GM12891 (cell line): Measurements from ENCODE around the gene VAV3.

Experiments
- POLR2A ChIP-seq: IDR thresholded peaks from 2 replicates; pipeline ENCODE4 v1.6.1; 2011; ENCODE audit warnings: low read depth, low read length, control low read depth
- POLR2AphosphoS5 ChIP-seq: IDR thresholded peaks from 2 replicates; pipeline ENCODE4 v1.6.1; 2011; ENCODE audit warnings: low read depth, low read length, control low read depth
- POU2F2 ChIP-seq: IDR thresholded peaks from 2 replicates; pipeline ENCODE4 v1.6.1; 2011; ENCODE audit warnings: low read depth, mild to moderate bottlenecking, control low read depth, low read length, moderate library complexity
- SPI1 ChIP-seq: IDR thresholded peaks from 2 replicates; pipeline ENCODE4 v1.6.1; 2011; ENCODE audit warnings: low read depth, low read length, control low read depth
- TAF1 ChIP-seq: IDR thresholded peaks from 2 replicates; pipeline ENCODE4 v1.6.1; 2011; ENCODE audit warnings: low read depth, low read length, control low read depth

DNA sequence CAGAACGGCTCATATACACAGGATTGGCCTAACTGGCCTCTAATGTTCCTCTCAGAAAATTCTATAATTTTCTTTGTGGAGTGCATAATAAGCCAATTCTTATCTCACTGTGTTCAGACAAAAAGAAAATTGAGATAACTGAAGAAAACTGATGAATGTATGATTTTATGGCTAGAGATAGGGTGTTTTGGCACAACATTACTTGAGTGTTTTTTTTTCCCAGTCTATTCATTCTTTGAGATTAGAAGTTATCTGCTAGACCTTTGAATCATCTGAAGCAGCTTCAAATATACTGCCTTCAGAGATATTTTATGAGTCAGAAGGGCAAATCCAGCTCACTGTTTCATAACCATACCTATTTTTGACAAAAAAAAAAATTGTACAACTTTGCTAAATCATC lies 85.6 kb downstream of the VAV3 start:
- TF ChIP-seq POLR2A (no peak), POLR2AphosphoS5 (no peak), POU2F2 (no peak), TAF1 (no peak), SPI1 (no peak)
